Stomach (tissue), 19 donors: ENCODE data around the gene MRPL14. TPM values are rescaled to one million over a fixed set of nuclear protein-coding genes. Genes with fewer than 3 reads are reported as not detected.

Experiments
- DNase-seq, 2 donors: peaks; one replicate each; pipeline versions ENCODE4 v3.0.0 to v3.0.0-alpha.2; 2013 to 2019
- H3K27ac ChIP-seq, 5 donors: fragments of 200-600 bp in 4 of 5; sonication (generic) in 4 of 5; one replicate each; pipeline ENCODE4 v1.5.1; 2013 to 2019; ENCODE audit warnings: mild to moderate bottlenecking in 1 of 5, moderate library complexity in 1 of 5
- H3K27me3 ChIP-seq, 3 donors: fragments of 200-600 bp; sonication (generic); one replicate each; pipeline ENCODE4 v1.5.1; 2017 to 2019; ENCODE audit warnings: mixed run types in 1 of 3
- H3K36me3 ChIP-seq, 4 donors: fragments of 200-600 bp; sonication (generic); 1 replicate in 3 of 4; 2 replicates in 1 of 4; pipeline ENCODE4 v1.5.1; 2016 to 2019
- H3K4me1 ChIP-seq, 4 donors: fragments of 200-600 bp; sonication (generic); one replicate each; pipeline ENCODE4 v1.5.1; 2016 to 2019
- H3K4me3 ChIP-seq, 4 donors: fragments of 200-600 bp; sonication (generic) in 3 of 4; one replicate each; pipeline ENCODE4 v1.5.1; 2016 to 2019; ENCODE audit warnings: mild to moderate bottlenecking in 1 of 4
- H3K9me3 ChIP-seq, 4 donors: fragments of 200-600 bp; sonication (generic); one replicate each; pipeline ENCODE4 v1.5.1; 2016 to 2019
- CTCF ChIP-seq, 7 experiments: fragments of 450-650 bp in 4 of 7; fragments of 200-600 bp in 3 of 7; sonication (generic) in 3 of 7; IDR thresholded peaks; one replicate each; pipeline ENCODE4 v1.5.1; 2016 to 2019; ENCODE audit warnings: antibody characterized with exemption in 7 of 7, control low read depth in 2 of 7, mild to moderate bottlenecking in 1 of 7
- EP300 ChIP-seq: sonication (generic); formaldehyde crosslinking; IDR thresholded peaks from one replicate; pipeline ENCODE4 v1.6.1; 2017; ENCODE audit warnings: antibody characterized with exemption
- POLR2A ChIP-seq, 4 donors: fragments of 450-650 bp; IDR thresholded peaks; one replicate each; pipeline ENCODE4 v1.6.1; 2016; ENCODE audit warnings: antibody characterized with exemption in 4 of 4, control low read depth in 2 of 4, mild to moderate bottlenecking in 1 of 4, moderate library complexity in 1 of 4
- POLR2AphosphoS5 ChIP-seq, 3 donors: sonication (generic); formaldehyde crosslinking; IDR thresholded peaks; one replicate each; pipeline ENCODE4 v1.6.1; 2016; ENCODE audit warnings: antibody characterized with exemption in 3 of 3
- WGBS, 5 donors: extraction: QIAGEN DNeasy Blood & Tissue Kit in 3 of 5; methylation state at CpG; one replicate each; pipeline versions ENCODE4 v1.1.5 to v1.1.7; 2013 to 2018; 5-methylcytosine and 5-hydroxymethylcytosine counted together
- intact Hi-C: fragments of 100-400 bp; cut with DNase I; formaldehyde crosslinking; loops from one replicate; pipeline ENCODE4 v1.15.1; 2023; ENCODE audit warnings: low total_unique reads
- long read RNA-seq, 10 donors: transcript quantifications; one replicate each; lab custom pipeline, GENCODE V29; 2026
- polyA plus RNA-seq, 3 donors: library from polyadenylated mRNA; stranded (reverse); fragments of 200-250 nt; gene quantifications; one replicate each; pipeline ENCODE4 v1.2.3, GENCODE V29; 2013
- total RNA-seq, 5 donors: library from RNA; depleted of rRNA; stranded (reverse); fragments of >200 nt; gene quantifications; one replicate each; pipeline versions ENCODE4 v1.1.0 to v1.2.3, GENCODE V29; 2014 to 2016
- donor health status: healthy with polysubstance abuse.
- donor health status: Bipolar disorder and iron deficiency.
- donor health status: healthy.

MRPL14 gene
- total RNA-seq (10 to 100 TPM; 17.0 to 59.1 (median 37.3) TPM), polyA plus RNA-seq (10 to 100 TPM; 61.1 to 82.3 (median 78.7) TPM)
- long read RNA-seq, donor 1, transcript MRPL14-201 (3 exons, 959 nt) = major isoform, 14 of 14 reads
- long read RNA-seq, donor 1, partial matches to known transcripts = 0 of 14 reads
- long read RNA-seq, donor 1, other reads (novel, unspliced or antisense) = 0 of 14 reads
- long read RNA-seq, donor 2, transcript MRPL14-201 (3 exons, 959 nt) = major isoform, 23 of 470 reads
- long read RNA-seq, donor 2, partial matches to known transcripts = 447 of 470 reads
- long read RNA-seq, donor 2, other reads (novel, unspliced or antisense) = 0 of 470 reads
- long read RNA-seq, donor 3, transcript MRPL14-201 (3 exons, 959 nt) = major isoform, 11 of 11 reads
- long read RNA-seq, donor 3, partial matches to known transcripts = 0 of 11 reads
- long read RNA-seq, donor 3, other reads (novel, unspliced or antisense) = 0 of 11 reads
- long read RNA-seq, donor 4, partial matches to known transcripts = 0 of 3 reads
- long read RNA-seq, donor 4, other reads (novel, unspliced or antisense) = 0 of 3 reads
- long read RNA-seq, donor 5, transcript MRPL14-201 (3 exons, 959 nt) = major isoform, 14 of 14 reads
- long read RNA-seq, donor 5, partial matches to known transcripts = 0 of 14 reads
- long read RNA-seq, donor 5, other reads (novel, unspliced or antisense) = 0 of 14 reads
- long read RNA-seq, donor 6, transcript MRPL14-201 (3 exons, 959 nt) = major isoform, 53 of 78 reads
- long read RNA-seq, donor 6, partial matches to known transcripts = 13 of 78 reads
- long read RNA-seq, donor 6, other reads (novel, unspliced or antisense) = 12 of 78 reads
- long read RNA-seq, donor 7, transcript MRPL14-201 (3 exons, 959 nt) = major isoform, 29 of 35 reads
- long read RNA-seq, donor 7, partial matches to known transcripts = 6 of 35 reads
- long read RNA-seq, donor 7, other reads (novel, unspliced or antisense) = 0 of 35 reads
- long read RNA-seq, donor 8, transcript MRPL14-201 (3 exons, 959 nt) = major isoform, 14 of 33 reads
- long read RNA-seq, donor 8, partial matches to known transcripts = 12 of 33 reads
- long read RNA-seq, donor 8, other reads (novel, unspliced or antisense) = 7 of 33 reads
- long read RNA-seq, donor 9, transcript MRPL14-201 (3 exons, 959 nt) = major isoform, 14 of 37 reads
- long read RNA-seq, donor 9, partial matches to known transcripts = 23 of 37 reads
- long read RNA-seq, donor 9, other reads (novel, unspliced or antisense) = 0 of 37 reads
- long read RNA-seq, donor 10, transcript MRPL14-201 (3 exons, 959 nt) = major isoform, 13 of 13 reads
- long read RNA-seq, donor 10, partial matches to known transcripts = 0 of 13 reads
- long read RNA-seq, donor 10, other reads (novel, unspliced or antisense) = 0 of 13 reads

GRCh38 chr6:44127186-44128019 lies at the start of gene MRPL14, which contains the start of gene TMEM63B:
Gene MRPL14 (minus strand): TSS chr6:44127452. CDS start chr6:44116611, 10,841 bp downstream.
Gene TMEM63B (plus strand): TSS chr6:44127554. CDS start chr6:44134585, 7,031 bp downstream.
- Histone ChIP-seq H3K27me3 (no peaks in the 10 kb centered on the region), H3K4me3 (peak within 1 kb of the TSS; percentile 83 to 95 (median 88)), H3K36me3 (no peaks in the 10 kb centered on the region), H3K9me3 (no peaks in the 10 kb centered on the region), H3K4me1 (peaks cover 33 to 73% (median 59%) of the 10 kb centered on the region in 4 donors), H3K27ac (peak within 1 kb of the TSS; percentile 86 to 96 (median 92))
- WGBS, 5 donors = 0 to 1% (median 0%) methylated on average over 23 to 73 of the region's 80 CpGs
- peak; percentile 93 to 97 for DNase-seq
- TF ChIP-seq EP300 = no peak
- peak; percentile 70 to 93 (median 87) for TF ChIP-seq POLR2AphosphoS5 (IDR thresholded peaks at IDR 0.05)
- intact Hi-C loops = no loop called here

GRCh38 chr6:44176130-44176761 lies 49.0 kb upstream of the MRPL14 start:
- intact Hi-C loops = loop anchor here (10.0 kb wide), 1 partner anchor 59 kb away; no protein-coding TSS in a partner anchor
- Histone ChIP-seq H3K4me1 (peaks cover 7 to 19% (median 8%) of the 10 kb centered on the region in 4 donors), H3K36me3 (no peaks in the 10 kb centered on the region), H3K27me3 (no peaks in the 10 kb centered on the region), H3K27ac (no peak overlapping the region), H3K9me3 (no peaks in the 10 kb centered on the region), H3K4me3 (no peak overlapping the region)
- no peak for TF ChIP-seq EP300
- no peak for TF ChIP-seq CTCF (IDR thresholded peaks at IDR 0.05)
- TF ChIP-seq POLR2A (IDR thresholded peaks at IDR 0.05) = no peak
- TF ChIP-seq POLR2AphosphoS5 (IDR thresholded peaks at IDR 0.05) = no peak
- 70 to 92% (median 82%) methylated on average over 14 to 15 of the region's 15 CpGs for WGBS, 5 donors
- no peak for DNase-seq

DNA sequence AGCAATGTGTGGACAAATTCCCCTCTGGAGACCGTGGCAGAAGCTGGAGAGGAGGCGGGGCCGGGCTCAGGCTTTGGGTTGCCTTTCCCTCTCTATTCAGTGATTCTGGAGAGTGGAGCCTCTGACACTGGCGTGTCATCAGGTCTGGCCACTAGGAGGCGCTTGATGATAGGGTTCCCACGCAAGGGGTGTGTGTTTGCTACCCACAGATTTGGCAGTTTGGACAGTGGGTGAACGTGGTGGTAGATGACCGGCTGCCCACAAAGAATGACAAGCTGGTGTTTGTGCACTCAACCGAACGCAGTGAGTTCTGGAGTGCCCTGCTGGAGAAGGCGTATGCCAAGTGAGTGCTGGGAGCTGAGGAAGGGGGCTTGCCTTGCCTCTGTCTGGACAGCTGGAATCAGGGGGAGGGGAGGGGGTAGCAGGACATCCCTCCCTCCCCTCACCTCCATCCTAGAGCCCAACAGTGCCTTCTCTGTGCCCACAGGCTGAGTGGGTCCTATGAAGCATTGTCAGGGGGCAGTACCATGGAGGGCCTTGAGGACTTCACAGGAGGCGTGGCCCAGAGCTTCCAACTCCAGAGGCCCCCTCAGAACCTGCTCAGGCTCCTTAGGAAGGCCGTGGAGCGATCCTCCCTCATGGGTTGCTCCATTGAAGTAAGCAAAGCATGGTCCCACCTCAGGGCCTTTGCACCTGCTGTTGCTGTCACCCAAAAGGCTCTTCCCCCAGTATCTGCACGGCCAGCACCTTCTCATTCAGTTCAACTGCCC lies 45.7 kb upstream of the MRPL14 start:
- H3K9me3 ChIP-seq = no peaks in the 10 kb centered on the region
- H3K27ac ChIP-seq = no peak overlapping the region
- TF ChIP-seq POLR2A (IDR thresholded peaks at IDR 0.05) (no peak), POLR2AphosphoS5 (IDR thresholded peaks at IDR 0.05) (peak in 1 of 3 donors; percentile 65), EP300 (no peak), CTCF (IDR thresholded peaks at IDR 0.05) (peak in 5 of 7 experiments; percentile 75 to 95 (median 88))
- WGBS, 5 donors = 18 to 26% (median 26%) methylated on average over 13 to 15 of the region's 15 CpGs
- H3K36me3 ChIP-seq = no peaks in the 10 kb centered on the region
- no peak overlapping the region for H3K4me3 ChIP-seq
- peaks cover 7 to 25% (median 17%) of the 10 kb centered on the region in 4 donors for H3K4me1 ChIP-seq
- peak; percentile 90 to 92 for DNase-seq
- intact Hi-C loops = loop anchor here (10.0 kb wide), 1 partner anchor 62 kb away; no protein-coding TSS in a partner anchor
- H3K27me3 ChIP-seq = no peaks in the 10 kb centered on the region
